GM12873 (cell line): ENCODE results near the gene GNB5.

ENCODE experiments used
- CTCF ChIP-seq: IDR thresholded peaks from 2 replicates; pipeline ENCODE4 v1.5.1; 2012; ENCODE audit warnings: low read depth, mild to moderate bottlenecking, moderate library complexity, low read length, control low read depth; ENCODE audit not compliant: insufficient read depth; ENCODE audit errors: missing control alignments

GNB5 gene

GRCh38 chr15:52220251-52220650 lies 29.1 kb upstream of the GNB5 start:
- no peak for TF ChIP-seq CTCF

- TF ChIP-seq CTCF = no peak
Observed at GRCh38 chr15:52218816-52219215, 27.6 kb upstream of the GNB5 start.

- TF ChIP-seq CTCF = no peak
Observed at GRCh38 chr15:52218371-52218770, 27.2 kb upstream of the GNB5 start.

- peak; percentile 59 for TF ChIP-seq CTCF
Observed at GRCh38 chr15:52217186-52217585, 26.0 kb upstream of the GNB5 start.

- TF ChIP-seq CTCF = no peak
Observed at GRCh38 chr15:52214553-52214952, 23.4 kb upstream of the GNB5 start.

- TF ChIP-seq CTCF = no peak
Observed at GRCh38 chr15:52213206-52213605, 22.0 kb upstream of the GNB5 start.

- peak; percentile 94 for TF ChIP-seq CTCF
Observed at GRCh38 chr15:52208306-52208946, 17.2 kb upstream of the GNB5 start.
